SK-N-SH treated with all-trans-retinoic acid at 6 μM for 48 hours (cell line): ENCODE data around the gene LONP2.

Experiments used
- ATAC-seq: fragments of 200-7000 bp; cut with Tn5 transposase; 3 replicates; pipeline ENCODE4 v1.9.1; 2020; ENCODE audit warnings: mild to moderate bottlenecking, moderate library complexity
- ARNTL ChIP-seq: fragments of 450-650 bp; formaldehyde crosslinking; IDR thresholded peaks from 2 replicates; pipeline ENCODE4 v1.5.0; 2020; ENCODE audit warnings: low read depth, mild to moderate bottlenecking, moderate library complexity, borderline replicate concordance
- BACH2 ChIP-seq: fragments of 250-450 bp; sonication (Bioruptor Pico); IDR thresholded peaks from 2 replicates; pipeline ENCODE4 v1.9.0; 2021; ENCODE audit warnings: mild to moderate bottlenecking, borderline replicate concordance
- CSRNP3 ChIP-seq: fragments of 250-450 bp; sonication (Bioruptor Pico); IDR thresholded peaks from 2 replicates; pipeline ENCODE4 v1.5.1; 2021; ENCODE audit warnings: mild to moderate bottlenecking, moderate library complexity
- ESRRG ChIP-seq: fragments of 250-450 bp; sonication (Bioruptor Pico); IDR thresholded peaks from 2 replicates; pipeline ENCODE4 v1.6.1; 2021; ENCODE audit warnings: mild to moderate bottlenecking
- GLIS3 ChIP-seq: fragments of 250-450 bp; sonication (Bioruptor Pico); IDR thresholded peaks from 2 replicates; pipeline ENCODE4 v1.5.0; 2020; ENCODE audit warnings: mild to moderate bottlenecking, moderate library complexity
- ISL1 ChIP-seq: fragments of 250-450 bp; sonication (Bioruptor Pico); IDR thresholded peaks from 2 replicates; pipeline ENCODE4 v2.1.2; 2022; ENCODE audit warnings: mild to moderate bottlenecking, moderate library complexity
- OSR1 ChIP-seq: fragments of 250-450 bp; sonication (Bioruptor Pico); IDR thresholded peaks from 2 replicates; pipeline ENCODE4 v1.8.0; 2022; ENCODE audit warnings: moderate library complexity, mild to moderate bottlenecking, inconsistent platforms
- POU6F1 ChIP-seq: fragments of 250-450 bp; sonication (Bioruptor Pico); IDR thresholded peaks from 2 replicates; pipeline ENCODE4 v1.8.0; 2021; ENCODE audit warnings: low read depth, mild to moderate bottlenecking, moderate library complexity, borderline replicate concordance
- PPARA ChIP-seq: fragments of 250-450 bp; sonication (Bioruptor Pico); IDR thresholded peaks from 2 replicates; pipeline ENCODE4 v1.5.0; 2020; ENCODE audit warnings: mild to moderate bottlenecking, borderline replicate concordance
- RARB ChIP-seq: fragments of 250-450 bp; sonication (Bioruptor Pico); IDR thresholded peaks from 2 replicates; pipeline ENCODE4 v1.8.0; 2021; ENCODE audit warnings: mild to moderate bottlenecking, moderate library complexity
- SNAI2 ChIP-seq: fragments of 250-450 bp; sonication (Bioruptor Pico); IDR thresholded peaks from 2 replicates; pipeline ENCODE4 v1.5.0; 2020; ENCODE audit warnings: mild to moderate bottlenecking, moderate library complexity
- TCF4 ChIP-seq: fragments of 250-450 bp; sonication (Bioruptor Pico); IDR thresholded peaks from 2 replicates; pipeline ENCODE4 v1.8.0; 2021; ENCODE audit warnings: mild to moderate bottlenecking, moderate library complexity, borderline replicate concordance
- ZC3H10 ChIP-seq: fragments of 250-450 bp; sonication (Bioruptor Pico); IDR thresholded peaks from 2 replicates; pipeline ENCODE4 v1.5.1; 2021; ENCODE audit warnings: mild to moderate bottlenecking, moderate library complexity
- ZFP3 ChIP-seq: fragments of 250-450 bp; sonication (Bioruptor Pico); IDR thresholded peaks from 2 replicates; pipeline ENCODE4 v1.5.0; 2020; ENCODE audit warnings: mild to moderate bottlenecking, moderate library complexity
- ZFP30 ChIP-seq: fragments of 450-650 bp; formaldehyde crosslinking; IDR thresholded peaks from 2 replicates; pipeline ENCODE4 v1.5.0; 2022; ENCODE audit warnings: mild to moderate bottlenecking, moderate library complexity
- ZNF565 ChIP-seq: fragments of 450-650 bp; formaldehyde crosslinking; conservative IDR thresholded peaks from 2 replicates; pipeline ENCODE4 v1.5.0; 2020; ENCODE audit warnings: low read depth, mild to moderate bottlenecking, moderate library complexity
- ZNF70 ChIP-seq: fragments of 450-650 bp; formaldehyde crosslinking; IDR thresholded peaks from 2 replicates; pipeline ENCODE4 v1.5.0; 2020; ENCODE audit warnings: mild to moderate bottlenecking, moderate library complexity
- ZNF8 ChIP-seq: fragments of 450-650 bp; formaldehyde crosslinking; IDR thresholded peaks from 2 replicates; pipeline ENCODE4 v1.5.0; 2020; ENCODE audit warnings: mild to moderate bottlenecking, moderate library complexity
- TF ChIP-seq, protein P1 (sequence below): fragments of 250-450 bp; sonication (Bioruptor Pico); IDR thresholded peaks from 2 replicates; pipeline ENCODE4 v1.8.0; 2020; ENCODE audit warnings: mild to moderate bottlenecking, moderate library complexity, borderline replicate concordance

Gene LONP2

GRCh38 chr16:48279199-48279598, 35.1 kb downstream of the LONP2 start:
- TF ChIP-seq PPARA (CRISPR knock-in tag) (no peak), GLIS3 (CRISPR knock-in tag) (no peak), SNAI2 (CRISPR knock-in tag) (no peak), ZC3H10 (CRISPR knock-in tag) (no peak), OSR1 (CRISPR knock-in tag) (no peak), ZNF565 (CRISPR knock-in tag) (no peak)
- ATAC-seq, result no peak

GRCh38 chr16:48280546-48280945, 36.4 kb downstream of the LONP2 start:
- no peak for ATAC-seq
- TF ChIP-seq OSR1 (CRISPR knock-in tag), result no peak
- no peak for TF ChIP-seq ZC3H10 (CRISPR knock-in tag)
- no peak for TF ChIP-seq CSRNP3 (CRISPR knock-in tag)
- no peak for TF ChIP-seq ESRRG (CRISPR knock-in tag)
- no peak for TF ChIP-seq PPARA (CRISPR knock-in tag)
- TF ChIP-seq ZNF70 (CRISPR knock-in tag), result no peak
- no peak for TF ChIP-seq POU6F1
- TF ChIP-seq, all 23 proteins: peak for 0

- no peak for ATAC-seq
- TF ChIP-seq, protein P1, sequence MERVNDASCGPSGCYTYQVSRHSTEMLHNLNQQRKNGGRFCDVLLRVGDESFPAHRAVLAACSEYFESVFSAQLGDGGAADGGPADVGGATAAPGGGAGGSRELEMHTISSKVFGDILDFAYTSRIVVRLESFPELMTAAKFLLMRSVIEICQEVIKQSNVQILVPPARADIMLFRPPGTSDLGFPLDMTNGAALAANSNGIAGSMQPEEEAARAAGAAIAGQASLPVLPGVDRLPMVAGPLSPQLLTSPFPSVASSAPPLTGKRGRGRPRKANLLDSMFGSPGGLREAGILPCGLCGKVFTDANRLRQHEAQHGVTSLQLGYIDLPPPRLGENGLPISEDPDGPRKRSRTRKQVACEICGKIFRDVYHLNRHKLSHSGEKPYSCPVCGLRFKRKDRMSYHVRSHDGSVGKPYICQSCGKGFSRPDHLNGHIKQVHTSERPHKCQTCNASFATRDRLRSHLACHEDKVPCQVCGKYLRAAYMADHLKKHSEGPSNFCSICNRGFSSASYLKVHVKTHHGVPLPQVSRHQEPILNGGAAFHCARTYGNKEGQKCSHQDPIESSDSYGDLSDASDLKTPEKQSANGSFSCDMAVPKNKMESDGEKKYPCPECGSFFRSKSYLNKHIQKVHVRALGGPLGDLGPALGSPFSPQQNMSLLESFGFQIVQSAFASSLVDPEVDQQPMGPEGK, result no peak
- TF ChIP-seq, all 23 proteins: peak for 0
Observed at GRCh38 chr16:48282636-48283263, 38.6 kb downstream of the LONP2 start.

DNA sequence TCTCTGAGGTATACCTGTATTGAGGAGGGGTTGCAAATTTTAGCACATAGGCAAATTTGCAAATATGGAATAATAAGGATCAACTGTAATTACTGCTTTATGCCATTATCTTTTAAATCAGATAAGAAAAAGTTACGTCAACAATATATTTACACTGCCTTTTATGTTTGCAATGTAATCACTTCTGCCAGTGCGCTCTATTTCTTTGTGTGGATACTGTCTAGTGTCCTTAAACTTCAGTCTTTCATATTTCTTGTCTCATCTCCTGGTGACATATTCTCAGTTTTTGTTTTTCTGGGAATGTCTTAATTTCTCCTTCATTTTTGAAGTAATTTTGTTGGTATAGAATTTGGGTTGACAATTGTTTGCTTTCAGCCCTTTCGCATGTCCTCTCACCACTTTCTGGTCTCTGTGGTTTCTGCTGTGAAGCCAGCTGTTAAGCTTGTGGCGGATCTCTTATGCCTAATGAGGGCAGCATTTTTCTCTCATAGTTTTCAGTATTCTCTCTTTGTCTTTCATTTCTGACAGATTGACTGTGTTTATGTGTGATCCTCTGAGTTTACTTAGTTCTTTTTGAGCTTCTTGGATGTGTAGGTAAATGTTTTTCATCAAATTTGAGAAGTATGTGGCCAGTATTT, 40.8 kb downstream of the LONP2 start:
- ATAC-seq, result no peak

GRCh38 chr16:48287239-48287638, 43.1 kb downstream of the LONP2 start:
- TF ChIP-seq ZNF70 (CRISPR knock-in tag), result no peak
- no peak for TF ChIP-seq POU6F1
- no peak for TF ChIP-seq ZNF8 (CRISPR knock-in tag)
- TF ChIP-seq ZFP3 (CRISPR knock-in tag), result no peak
- no peak for TF ChIP-seq TCF4 (CRISPR knock-in tag)
- TF ChIP-seq BACH2 (CRISPR knock-in tag), result no peak
- TF ChIP-seq GLIS3 (CRISPR knock-in tag), result no peak
- TF ChIP-seq SNAI2 (CRISPR knock-in tag), result no peak
- TF ChIP-seq RARB (CRISPR knock-in tag), result no peak

More for the DNA sequence above, 40.8 kb downstream of the LONP2 start:
- TF ChIP-seq RARB (CRISPR knock-in tag) (no peak), ISL1 (CRISPR knock-in tag) (no peak), SNAI2 (CRISPR knock-in tag) (no peak), ZFP30 (no peak), ZFP3 (CRISPR knock-in tag) (no peak), TCF4 (CRISPR knock-in tag) (no peak), ARNTL (CRISPR knock-in tag) (no peak), ZC3H10 (CRISPR knock-in tag) (no peak)

More at GRCh38 chr16:48287239-48287638, 43.1 kb downstream of the LONP2 start:
- no peak for ATAC-seq
